8988T (cell line): Measurements from ENCODE around the gene PTH.

Experiments used
- DNase-seq: peaks from one replicate; pipeline ENCODE4 v3.0.0; 2011

PTH gene

DNA sequence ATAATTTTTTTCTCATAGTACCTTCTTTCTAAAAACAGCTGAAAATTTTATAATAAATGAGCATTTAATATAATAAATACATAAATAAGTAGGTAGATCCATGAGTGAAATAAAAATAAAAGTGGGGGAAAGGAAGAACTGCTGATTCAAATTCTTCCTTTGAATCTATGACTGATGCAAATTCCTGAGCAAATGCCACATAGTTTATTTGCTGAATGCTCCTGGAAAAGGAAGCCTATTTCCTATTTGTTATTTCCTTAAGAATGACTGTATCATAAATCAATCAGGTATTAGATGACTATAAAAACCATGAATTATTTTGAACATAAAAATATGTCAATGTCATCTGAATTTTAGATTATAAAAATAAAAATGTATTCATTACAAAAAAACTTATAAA, 49.4 kb downstream of the PTH start:
- no peak for DNase-seq

DNA sequence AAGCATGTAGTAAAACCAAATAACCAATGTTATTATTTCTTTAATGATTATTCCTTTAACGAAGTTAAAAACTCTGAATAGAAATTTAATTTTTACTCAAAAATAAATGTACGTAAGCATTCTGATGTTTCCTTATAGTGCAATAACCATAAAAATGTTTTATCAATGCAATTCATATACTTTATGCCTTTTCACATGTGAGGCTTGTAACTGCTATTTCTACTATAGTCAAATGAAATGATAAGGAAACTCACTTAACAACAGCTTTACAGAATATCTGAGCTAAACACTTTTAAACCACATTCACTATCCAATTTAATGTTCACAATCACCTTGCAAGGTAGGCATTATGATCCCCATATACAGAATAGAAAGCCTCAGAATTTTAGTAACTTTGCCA, 50.2 kb downstream of the PTH start:
- DNase-seq: no peak
